ENCODE measurements around the gene HGFAC.

GRCh38 chr4:3413217-3413671 is 28.5 kb upstream of the HGFAC start:
- TF ChIP-seq, protein P1, sequence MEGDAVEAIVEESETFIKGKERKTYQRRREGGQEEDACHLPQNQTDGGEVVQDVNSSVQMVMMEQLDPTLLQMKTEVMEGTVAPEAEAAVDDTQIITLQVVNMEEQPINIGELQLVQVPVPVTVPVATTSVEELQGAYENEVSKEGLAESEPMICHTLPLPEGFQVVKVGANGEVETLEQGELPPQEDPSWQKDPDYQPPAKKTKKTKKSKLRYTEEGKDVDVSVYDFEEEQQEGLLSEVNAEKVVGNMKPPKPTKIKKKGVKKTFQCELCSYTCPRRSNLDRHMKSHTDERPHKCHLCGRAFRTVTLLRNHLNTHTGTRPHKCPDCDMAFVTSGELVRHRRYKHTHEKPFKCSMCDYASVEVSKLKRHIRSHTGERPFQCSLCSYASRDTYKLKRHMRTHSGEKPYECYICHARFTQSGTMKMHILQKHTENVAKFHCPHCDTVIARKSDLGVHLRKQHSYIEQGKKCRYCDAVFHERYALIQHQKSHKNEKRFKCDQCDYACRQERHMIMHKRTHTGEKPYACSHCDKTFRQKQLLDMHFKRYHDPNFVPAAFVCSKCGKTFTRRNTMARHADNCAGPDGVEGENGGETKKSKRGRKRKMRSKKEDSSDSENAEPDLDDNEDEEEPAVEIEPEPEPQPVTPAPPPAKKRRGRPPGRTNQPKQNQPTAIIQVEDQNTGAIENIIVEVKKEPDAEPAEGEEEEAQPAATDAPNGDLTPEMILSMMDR (IDR thresholded peaks at IDR 0.05), result no peak
- no peak for TF ChIP-seq POLR2A (IDR thresholded peaks at IDR 0.05)
